ENCODE data around the gene SLC25A34.
A peak's percentile ranks its signal among the peaks of the same experiment; 100 is the strongest.
"Not testable (repeated sequence)": the region's sequence is repeated elsewhere in the genome, so short reads cannot be mapped to it uniquely, and the experiment has no call there.

Gene SLC25A34

DNA sequence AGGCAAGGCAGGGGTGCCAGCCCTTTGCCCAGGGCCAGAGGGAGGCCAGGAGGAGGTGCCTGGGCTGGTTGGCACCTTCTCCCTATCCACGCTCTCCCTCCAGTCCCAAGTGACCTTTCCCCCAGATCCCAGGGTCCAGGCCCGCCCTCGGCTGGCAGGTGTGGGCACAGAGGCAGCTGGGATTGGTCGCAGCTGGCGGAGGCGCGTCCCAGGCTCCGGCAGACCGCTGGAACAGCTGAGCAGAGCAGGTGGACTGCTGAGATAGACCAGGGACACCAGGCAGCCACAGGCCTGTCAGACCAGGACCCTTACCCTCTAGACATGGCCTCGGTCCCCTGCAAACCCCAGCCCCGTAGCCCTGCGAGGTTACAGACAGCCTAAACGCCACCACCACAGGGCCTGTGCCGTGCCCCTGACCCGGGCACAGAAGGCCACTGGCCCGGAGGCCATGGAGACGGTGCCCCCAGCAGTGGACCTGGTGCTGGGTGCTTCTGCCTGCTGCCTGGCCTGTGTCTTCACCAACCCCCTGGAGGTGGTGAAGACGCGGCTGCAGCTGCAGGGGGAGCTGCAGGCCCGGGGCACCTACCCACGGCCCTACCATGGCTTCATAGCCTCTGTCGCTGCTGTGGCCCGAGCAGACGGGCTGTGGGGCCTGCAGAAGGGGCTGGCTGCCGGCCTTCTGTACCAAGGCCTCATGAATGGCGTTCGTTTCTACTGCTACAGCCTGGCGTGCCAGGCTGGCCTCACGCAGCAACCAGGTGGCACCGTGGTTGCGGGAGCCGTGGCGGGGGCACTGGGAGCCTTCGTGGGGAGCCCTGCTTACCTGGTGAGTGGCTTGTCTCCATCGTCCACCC is at the start of gene SLC25A34:
SLC25A34 (plus strand) TSS at position 221 of the 854 bp plus-strand sequence; CDS start at position 449, 228 bp downstream.
- DNase-seq = peak; percentile 17

- no peak for DNase-seq
Measured at GRCh38 chr1:15687446-15687845, 48.6 kb upstream of the SLC25A34 start.

DNA sequence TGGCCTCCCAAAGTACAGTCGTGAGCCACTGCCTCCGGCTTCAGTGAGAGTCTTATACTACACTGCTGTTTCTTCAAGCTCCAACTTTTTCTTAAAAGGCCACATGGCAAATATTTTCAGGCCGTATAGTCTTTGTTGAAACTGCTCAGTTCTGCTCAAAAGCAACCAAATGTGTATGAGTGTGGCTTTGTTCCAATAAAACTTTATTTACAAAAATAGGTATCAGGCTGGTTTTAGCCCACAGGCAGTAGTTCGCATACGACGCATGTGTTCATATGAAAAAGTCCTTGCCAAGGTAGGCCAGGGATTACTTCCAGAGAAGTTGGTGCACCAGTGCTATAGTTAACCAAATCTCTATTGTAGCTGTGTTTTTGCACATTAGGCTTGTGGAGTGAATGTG is 45.7 kb upstream of the SLC25A34 start:
- DNase-seq = no peak

GRCh38 chr1:15691434-15692032 is 44.5 kb upstream of the SLC25A34 start:
- no peak for DNase-seq

GRCh38 chr1:15692121-15692682 is 43.9 kb upstream of the SLC25A34 start:
- DNase-seq = no peak

- DNase-seq = no peak
Measured at GRCh38 chr1:15693371-15693770, 42.7 kb upstream of the SLC25A34 start.

DNA sequence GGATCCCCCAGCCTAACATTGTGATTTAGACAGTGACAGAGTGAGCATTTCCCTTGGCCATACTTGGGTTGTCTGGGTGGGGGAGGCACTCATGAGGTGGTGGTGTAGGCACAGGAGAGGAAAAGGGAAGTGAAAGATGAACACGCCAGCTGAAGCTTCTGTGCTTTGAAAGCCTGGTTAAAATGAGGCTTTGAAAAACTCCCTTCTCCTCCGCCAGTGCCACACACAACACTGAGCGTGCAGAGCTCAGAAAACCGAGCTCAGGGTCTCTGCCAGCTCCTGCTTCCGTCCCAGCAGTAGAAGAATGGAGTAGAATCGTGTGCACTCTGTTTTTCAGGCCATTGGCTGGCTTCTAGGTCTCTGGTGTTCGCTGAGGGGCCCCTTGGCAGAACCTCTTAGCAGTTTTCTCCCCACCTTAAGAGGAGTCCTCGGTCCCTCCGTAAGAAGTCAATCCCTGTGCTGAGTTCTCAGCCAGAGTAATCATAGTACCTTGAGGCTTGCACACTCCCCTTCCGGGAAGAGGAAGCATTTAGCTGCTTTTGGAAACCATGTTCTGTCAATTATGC is 39.0 kb upstream of the SLC25A34 start:
- DNase-seq = no peak

DNA sequence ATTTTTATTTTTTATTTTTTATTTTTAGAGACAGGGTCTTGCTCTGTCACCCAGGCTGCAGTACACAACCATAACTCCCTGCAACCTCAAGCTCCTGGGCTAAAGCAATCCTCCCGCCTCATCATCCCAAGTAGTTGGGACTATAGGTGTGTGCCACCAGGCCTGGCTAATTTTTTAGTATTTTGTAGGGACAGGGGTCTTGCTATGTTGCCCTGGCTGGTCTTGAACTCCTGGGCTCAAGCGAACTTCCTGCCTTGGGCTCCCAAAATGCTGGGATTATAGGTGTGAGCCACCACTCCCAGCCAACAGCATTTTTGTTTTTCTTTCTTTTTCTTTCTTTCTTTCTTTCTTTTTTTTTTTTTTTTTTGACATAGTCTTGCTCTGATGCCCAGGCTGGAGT is 37.9 kb upstream of the SLC25A34 start:
- no peak for DNase-seq

DNA sequence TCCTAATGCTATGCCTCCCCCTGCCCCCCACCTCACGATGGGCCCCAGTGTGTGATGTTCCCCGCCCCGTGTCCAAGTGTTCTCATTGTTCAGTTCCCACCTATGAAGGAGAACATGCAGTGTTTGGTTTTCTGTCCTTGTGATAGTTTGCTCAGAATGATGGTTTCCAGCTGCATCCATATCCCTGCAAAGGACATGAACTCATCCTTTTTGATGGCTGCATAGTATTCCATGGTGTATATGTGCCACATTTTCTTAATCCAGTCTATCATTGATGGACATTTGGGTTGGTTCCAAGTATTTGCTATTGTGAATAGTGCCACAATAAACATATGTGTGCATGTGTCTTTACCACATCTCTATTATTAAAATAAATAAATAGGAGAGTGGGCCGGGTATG is 36.7 kb upstream of the SLC25A34 start:
- not testable (repeated sequence) for DNase-seq

DNA sequence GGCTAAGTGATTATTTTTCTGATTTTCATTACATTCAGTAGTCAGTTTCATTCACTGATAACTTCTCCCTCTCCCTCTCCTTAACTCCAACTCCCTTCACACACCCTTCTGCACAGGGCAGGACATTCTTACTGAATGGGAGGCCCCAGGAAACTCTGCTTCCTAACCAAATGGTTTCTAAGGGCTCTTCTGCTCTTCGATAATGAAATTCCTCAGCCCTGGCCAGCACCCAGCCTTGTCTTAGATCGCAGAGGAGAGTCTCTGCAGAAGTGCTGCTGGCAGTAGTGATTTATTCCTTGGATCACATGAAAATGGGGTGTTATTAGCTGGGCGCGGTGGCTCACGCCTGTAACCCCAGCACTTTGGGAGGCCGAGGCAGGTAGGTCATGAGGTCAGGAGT is 35.5 kb upstream of the SLC25A34 start:
- DNase-seq = no peak

DNA sequence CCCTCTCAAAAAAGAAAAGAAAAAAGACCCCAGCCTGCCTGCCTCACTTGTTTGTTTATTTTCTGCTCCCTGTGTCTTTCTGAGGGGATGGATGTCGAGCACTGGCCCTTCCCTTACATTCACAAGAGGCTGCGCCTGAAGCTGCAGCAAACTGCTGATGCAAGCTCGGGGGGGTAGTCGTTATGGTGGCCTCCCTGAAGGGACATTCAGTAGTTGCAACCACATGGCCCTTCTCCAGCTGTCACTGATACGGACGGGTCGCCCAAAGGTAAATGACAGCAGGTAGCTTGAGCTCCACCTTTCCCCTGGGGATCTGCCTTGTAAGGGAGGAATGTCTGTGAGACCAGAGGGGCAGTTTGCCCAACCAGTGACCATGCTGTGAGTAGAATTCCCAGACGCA is 34.3 kb upstream of the SLC25A34 start:
- DNase-seq = peak; percentile 41

- peak; percentile 40 for DNase-seq
Measured at GRCh38 chr1:15702722-15703550, 33.1 kb upstream of the SLC25A34 start.

- DNase-seq = no peak
Measured at GRCh38 chr1:15703562-15703961, 32.5 kb upstream of the SLC25A34 start.

DNA sequence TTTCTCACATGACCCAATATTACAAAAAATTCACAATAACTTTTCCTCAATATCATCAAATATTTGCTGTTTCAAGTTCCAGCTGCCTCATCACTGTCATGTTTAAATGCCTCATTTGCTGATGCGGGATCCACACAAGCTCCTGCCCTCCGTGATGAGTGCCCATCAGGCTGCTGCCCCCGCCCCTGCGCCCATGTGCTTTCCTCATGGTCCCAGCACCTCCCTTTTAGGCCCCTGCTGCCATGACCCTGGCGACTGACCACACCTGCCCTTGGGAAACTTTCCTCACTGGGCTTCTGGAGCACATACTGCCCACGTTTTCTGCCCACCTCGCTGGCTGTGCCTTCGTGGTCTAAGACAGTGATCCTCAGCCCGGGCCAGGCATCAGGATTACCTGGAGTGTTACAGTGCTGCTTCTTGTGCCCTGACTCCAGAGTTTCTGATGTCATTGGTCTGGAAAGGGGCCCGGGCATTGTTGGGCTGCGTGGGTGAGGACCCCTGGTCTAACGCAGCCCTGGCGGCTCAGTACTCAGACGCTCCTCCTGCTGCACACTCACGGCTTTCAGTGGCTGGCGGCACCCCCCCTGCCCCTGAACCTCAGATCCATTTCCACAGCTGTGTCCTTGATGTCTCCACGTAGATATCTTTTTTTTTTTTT is 31.4 kb upstream of the SLC25A34 start:
- no peak for DNase-seq

- DNase-seq = no peak
Measured at GRCh38 chr1:15705184-15705566, 30.9 kb upstream of the SLC25A34 start.

DNA sequence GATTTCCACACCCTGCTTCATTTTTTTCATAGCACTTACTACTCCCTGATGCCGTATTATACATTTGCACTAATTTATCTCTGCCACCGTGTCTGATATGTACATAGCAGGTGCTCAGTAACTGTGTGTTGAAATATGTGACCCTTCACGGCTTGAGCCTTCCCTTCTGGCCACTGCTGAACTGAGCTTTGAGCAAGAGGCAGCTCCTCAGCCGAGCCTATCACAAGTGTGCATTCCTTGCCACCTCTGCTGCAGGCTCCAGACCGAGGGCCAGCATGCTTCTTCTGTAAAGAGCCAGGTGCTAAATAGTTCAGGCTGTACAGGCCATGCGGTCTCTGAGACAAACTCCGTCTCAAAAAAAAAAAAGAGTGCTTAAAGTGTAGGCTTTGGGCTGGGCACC is 29.3 kb upstream of the SLC25A34 start:
- no peak for DNase-seq

GRCh38 chr1:15707239-15707925 is 28.7 kb upstream of the SLC25A34 start:
- no peak for DNase-seq

DNA sequence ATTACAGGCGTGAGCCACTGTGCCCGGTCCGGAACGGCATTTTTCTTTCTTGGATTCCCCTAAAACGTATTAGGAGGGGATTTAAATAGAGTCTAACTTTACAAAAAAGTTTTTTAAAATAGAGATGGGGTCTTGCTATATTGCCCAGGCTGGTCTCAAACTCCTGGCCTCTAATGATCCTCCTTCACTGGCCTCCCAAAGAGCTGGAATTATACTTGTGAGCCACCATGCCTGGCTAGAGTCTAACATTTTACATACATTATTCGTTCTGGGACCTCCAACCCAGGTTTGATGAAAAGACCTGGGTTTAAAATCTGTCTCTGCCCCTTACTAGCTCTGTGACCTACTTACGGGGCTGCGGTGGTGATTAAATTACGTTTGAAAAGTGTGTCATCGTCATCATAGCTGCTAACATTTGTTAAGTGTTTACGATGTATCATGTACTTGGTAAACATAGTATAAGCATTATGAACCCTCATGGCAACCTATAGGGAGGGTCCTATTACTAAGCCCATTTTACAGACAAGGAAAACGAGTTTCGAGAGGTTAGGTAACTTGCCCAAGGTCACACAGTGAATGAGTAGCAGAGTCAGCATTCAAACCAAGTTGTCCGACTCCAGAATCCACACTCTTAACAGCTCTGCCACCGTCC is 27.4 kb upstream of the SLC25A34 start:
- no peak for DNase-seq

DNA sequence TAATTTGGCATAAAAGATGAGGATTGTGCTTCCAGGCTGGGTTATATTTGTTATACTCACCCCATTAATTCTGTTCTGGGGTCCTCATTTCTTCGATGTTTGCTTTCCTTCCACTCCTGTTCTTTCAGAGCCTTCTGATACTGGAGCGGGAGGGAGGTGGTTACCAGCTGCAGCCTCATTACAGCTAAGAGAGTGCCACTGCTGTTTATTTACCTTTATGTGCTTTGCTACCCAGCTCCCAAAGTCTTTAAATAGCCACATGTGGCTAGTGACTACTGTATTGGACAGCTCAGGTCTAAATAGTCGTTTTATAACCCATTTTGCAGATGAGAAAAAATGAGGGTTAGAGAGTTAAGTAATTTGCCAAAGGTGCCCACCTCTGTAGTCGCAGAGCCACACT is 26.8 kb upstream of the SLC25A34 start:
- DNase-seq = peak; percentile 81

- DNase-seq = peak; percentile 76
Measured at GRCh38 chr1:15712168-15712567, 23.9 kb upstream of the SLC25A34 start.

Measured in NCI-H69 (cell line).